Spleen (tissue), 7 donors: ENCODE data around the gene IQSEC1.

Experiments used
- POLR2A ChIP-seq, 3 donors: fragments of 450-650 bp; IDR thresholded peaks; one replicate each; pipeline ENCODE4 v1.5.1; 2017; ENCODE audit warnings: antibody characterized with exemption in 3 of 3, mild to moderate bottlenecking in 1 of 3
- POLR2AphosphoS5 ChIP-seq, 3 donors: sonication (generic); formaldehyde crosslinking; IDR thresholded peaks; one replicate each; pipeline ENCODE4 v1.5.1; 2017; ENCODE audit warnings: antibody characterized with exemption in 3 of 3
- TF ChIP-seq, protein P1 (sequence below), 11 experiments: fragments of 200-600 bp in 7 of 11; fragments of 450-650 bp in 4 of 11; sonication (generic) in 4 of 11; IDR thresholded peaks in 8 of 11; conservative IDR thresholded peaks in 3 of 11; 1 replicate in 7 of 11; 2 replicates in 4 of 11; pipeline versions ENCODE4 v1.4.0 to v1.8.0; 2016 to 2021; ENCODE audit warnings: antibody characterized with exemption in 11 of 11, inconsistent platforms in 4 of 11, mild to moderate bottlenecking in 1 of 11
- donor health status: DM: no; HTN: no; CAD: no; lungs with moderate emphysema.
- donor health status: DM: no; HTN: no; CAD: no.
- donor health status: DM: no; HTN: no; CAD: no.

DNA sequence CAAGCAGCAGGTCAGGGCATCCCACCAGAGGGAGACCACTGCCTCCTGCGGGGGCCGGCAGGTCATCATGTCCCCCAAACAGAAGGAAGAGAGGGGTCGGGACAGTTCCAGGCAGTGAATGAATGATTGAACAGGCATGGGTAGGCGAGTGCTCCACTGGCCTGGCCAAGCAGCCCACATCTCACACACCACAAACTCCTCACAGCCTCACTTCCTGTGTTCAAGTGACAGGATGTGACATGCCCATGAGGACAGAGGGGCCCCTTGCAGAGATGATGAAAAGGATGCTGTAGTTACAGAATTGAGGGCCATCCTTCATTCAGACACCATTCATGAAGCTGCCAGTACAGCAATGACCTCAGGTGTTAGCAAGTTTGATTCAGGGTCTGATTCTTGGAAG lies 3.7 kb downstream of the IQSEC1 start:
- TF ChIP-seq, protein P1, sequence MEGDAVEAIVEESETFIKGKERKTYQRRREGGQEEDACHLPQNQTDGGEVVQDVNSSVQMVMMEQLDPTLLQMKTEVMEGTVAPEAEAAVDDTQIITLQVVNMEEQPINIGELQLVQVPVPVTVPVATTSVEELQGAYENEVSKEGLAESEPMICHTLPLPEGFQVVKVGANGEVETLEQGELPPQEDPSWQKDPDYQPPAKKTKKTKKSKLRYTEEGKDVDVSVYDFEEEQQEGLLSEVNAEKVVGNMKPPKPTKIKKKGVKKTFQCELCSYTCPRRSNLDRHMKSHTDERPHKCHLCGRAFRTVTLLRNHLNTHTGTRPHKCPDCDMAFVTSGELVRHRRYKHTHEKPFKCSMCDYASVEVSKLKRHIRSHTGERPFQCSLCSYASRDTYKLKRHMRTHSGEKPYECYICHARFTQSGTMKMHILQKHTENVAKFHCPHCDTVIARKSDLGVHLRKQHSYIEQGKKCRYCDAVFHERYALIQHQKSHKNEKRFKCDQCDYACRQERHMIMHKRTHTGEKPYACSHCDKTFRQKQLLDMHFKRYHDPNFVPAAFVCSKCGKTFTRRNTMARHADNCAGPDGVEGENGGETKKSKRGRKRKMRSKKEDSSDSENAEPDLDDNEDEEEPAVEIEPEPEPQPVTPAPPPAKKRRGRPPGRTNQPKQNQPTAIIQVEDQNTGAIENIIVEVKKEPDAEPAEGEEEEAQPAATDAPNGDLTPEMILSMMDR (IDR thresholded peaks at IDR 0.05 in 8 of 11, conservative IDR thresholded peaks at IDR 0.05 in 3 of 11), result no peak
- no peak for TF ChIP-seq POLR2A (IDR thresholded peaks at IDR 0.05)
- peak in 2 of 3 donors; percentile 65 to 79 for TF ChIP-seq POLR2AphosphoS5 (IDR thresholded peaks at IDR 0.05)
